K562 (cell line): ENCODE data around the gene AZU1. TPM values are rescaled to one million over a fixed set of nuclear protein-coding genes. Genes with fewer than 3 reads are reported as not detected.

Experiments
- CBFA2T3 ChIP-seq: fragments of 450-650 bp; IDR thresholded peaks from 2 replicates; pipeline ENCODE4 v1.6.1; 2017
- CCNT2 ChIP-seq: IDR thresholded peaks from 2 replicates; pipeline ENCODE4 v1.6.1; 2011; ENCODE audit warnings: borderline replicate concordance, low read depth, mild to moderate bottlenecking, moderate library complexity, mixed read lengths, low read length; ENCODE audit not compliant: insufficient read length; ENCODE audit errors: extremely low read depth
- ESRRA ChIP-seq: fragments of 450-650 bp; IDR thresholded peaks from 2 replicates; pipeline ENCODE4 v1.6.1; 2014; ENCODE audit warnings: low read depth, mild to moderate bottlenecking, moderate library complexity, borderline replicate concordance
- HDAC6 ChIP-seq: IDR thresholded peaks from 2 replicates; pipeline ENCODE4 v1.6.1; 2012; ENCODE audit warnings: low read depth, mild to moderate bottlenecking, control low read depth, inconsistent platforms, low read length, moderate library complexity
- NEUROD1 ChIP-seq: fragments of 150-350 bp; IDR thresholded peaks from 2 replicates; pipeline ENCODE4 v1.6.1; 2014; ENCODE audit warnings: borderline replicate concordance, low read length, low read depth; ENCODE audit not compliant: partially characterized antibody
- POLR2A ChIP-seq: fragments of 450-650 bp; conservative IDR thresholded peaks from 2 replicates; pipeline ENCODE4 v1.6.1; 2016
- RAD21 ChIP-seq, 2 experiments: fragments of 250-450 bp in 1 of 2; fragments of 450-650 bp in 1 of 2; sonication (Bioruptor Pico) in 1 of 2; formaldehyde crosslinking in 1 of 2; IDR thresholded peaks in 1 of 2; conservative IDR thresholded peaks in 1 of 2; 2 replicates each; pipeline versions ENCODE4 v1.4.0 to v1.8.0; 2020 to 2022; ENCODE audit warnings: mild to moderate bottlenecking in 2 of 2, moderate library complexity in 1 of 2
- RBM34 ChIP-seq: fragments of 200-400 bp; formaldehyde crosslinking; IDR thresholded peaks from 2 replicates; pipeline ENCODE4 v1.6.1; 2018; ENCODE audit warnings: low read length, borderline replicate concordance; ENCODE audit not compliant: insufficient read depth
- ZNF175 ChIP-seq: fragments of 200-800 bp; sonication (Bioruptor generic); IDR thresholded peaks from 2 replicates; pipeline ENCODE4 v1.6.1; 2016; ENCODE audit warnings: low read depth, mild to moderate bottlenecking, missing genetic modification characterization, missing compliant biosample characterization
- ZNF77 ChIP-seq: fragments of 250-450 bp; sonication (Bioruptor Pico); IDR thresholded peaks from 2 replicates; pipeline ENCODE4 v1.5.0; 2020
- polyA plus RNA-seq, 8 experiments: library from polyadenylated mRNA; depleted of rRNA in 4 of 8; stranded (reverse) in 5 of 8; unstranded in 3 of 8; fragments of >200 nt; fragmentation: Nextera tagmentation in 2 of 8; fragmentation: Illumina TruSeq in 1 of 8; extraction: Ambion mirVana in 2 of 8; extraction: Trizol in 1 of 8; gene quantifications; 2 replicates each; pipeline versions ENCODE4 v1.2.1 to v1.2.3, GENCODE V29; 2011 to 2014; ENCODE audit warnings: inconsistent platforms in 1 of 8, missing spikeins in 1 of 8
- total RNA-seq, 7 experiments: library from RNA; depleted of rRNA in 6 of 7; stranded (reverse); fragments of >200 nt in 6 of 7; fragmentation: Illumina TruSeq in 2 of 7; extraction: Trizol in 2 of 7; gene quantifications; 2 replicates each; pipeline versions ENCODE4 v1.2.1 to v1.2.3, GENCODE V29; 2011 to 2021; ENCODE audit warnings: low replicate concordance in 1 of 7
- TF ChIP-seq, protein P1 (sequence below): fragments of 250-450 bp; sonication (Bioruptor Pico); IDR thresholded peaks from 2 replicates; pipeline ENCODE4 v1.8.0; 2022; ENCODE audit warnings: moderate library complexity, mild to moderate bottlenecking, inconsistent platforms
- TF ChIP-seq, protein P2 (sequence below): fragments of 450-650 bp; IDR thresholded peaks from 2 replicates; pipeline ENCODE4 v1.6.1; 2016; ENCODE audit warnings: mild to moderate bottlenecking, moderate library complexity

The AZU1 gene
- total and polyA plus RNA-seq, 9 of the 15 experiments (the other 6 are each of a cell fraction or from before 2014, with no cell fraction given): 0.29 to 1.9 (median 0.59) TPM; not detected in 3

DNA sequence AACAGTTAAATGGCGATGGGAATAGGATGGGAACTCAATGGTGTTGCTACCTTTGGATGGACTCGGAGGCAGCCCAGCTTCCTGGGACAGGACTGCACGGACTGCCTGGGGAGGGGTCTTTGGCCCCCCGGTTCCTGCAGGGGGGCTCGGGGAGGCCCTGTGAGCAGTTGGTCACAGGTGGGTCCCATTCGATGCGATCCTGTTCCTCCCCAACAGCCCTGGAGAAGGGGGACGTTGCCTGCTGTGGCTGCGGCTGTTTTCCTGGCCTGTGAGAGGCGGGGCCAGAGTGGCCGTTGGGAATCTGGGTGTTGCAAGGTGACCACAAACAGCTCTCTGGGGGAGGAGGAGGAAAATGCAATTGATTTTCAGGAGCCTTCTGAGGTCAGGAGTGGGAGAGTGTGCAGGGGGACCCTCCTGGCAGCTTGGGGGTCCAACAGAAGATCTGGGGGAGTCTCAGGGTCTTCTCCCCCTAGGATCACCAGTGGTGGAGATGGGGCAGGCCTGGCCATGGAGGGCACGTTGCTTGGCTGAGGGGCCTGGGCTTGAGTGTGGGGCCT lies 4.0 kb upstream of the AZU1 start (continued):
- TF ChIP-seq RBM34: no peak
- no peak for TF ChIP-seq CCNT2
- peak; percentile 47 for TF ChIP-seq CBFA2T3
- TF ChIP-seq NEUROD1: peak; percentile 28
- TF ChIP-seq, protein P1, sequence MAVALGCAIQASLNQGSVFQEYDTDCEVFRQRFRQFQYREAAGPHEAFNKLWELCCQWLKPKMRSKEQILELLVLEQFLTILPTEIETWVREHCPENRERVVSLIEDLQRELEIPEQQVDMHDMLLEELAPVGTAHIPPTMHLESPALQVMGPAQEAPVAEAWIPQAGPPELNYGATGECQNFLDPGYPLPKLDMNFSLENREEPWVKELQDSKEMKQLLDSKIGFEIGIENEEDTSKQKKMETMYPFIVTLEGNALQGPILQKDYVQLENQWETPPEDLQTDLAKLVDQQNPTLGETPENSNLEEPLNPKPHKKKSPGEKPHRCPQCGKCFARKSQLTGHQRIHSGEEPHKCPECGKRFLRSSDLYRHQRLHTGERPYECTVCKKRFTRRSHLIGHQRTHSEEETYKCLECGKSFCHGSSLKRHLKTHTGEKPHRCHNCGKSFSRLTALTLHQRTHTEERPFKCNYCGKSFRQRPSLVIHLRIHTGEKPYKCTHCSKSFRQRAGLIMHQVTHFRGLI (CRISPR knock-in tag): peak; percentile 38; the same call in 1 of the 2 replicates
- peak in 1 of 2 experiments; percentile 20; a peak in 2 of 4 replicates for TF ChIP-seq RAD21 (CRISPR knock-in tag; conservative IDR thresholded peaks at IDR 0.05 in 1 of 2, IDR thresholded peaks at IDR 0.05 in 1 of 2)
- no peak for TF ChIP-seq HDAC6
- no peak for TF ChIP-seq ZNF77 (CRISPR knock-in tag)
- TF ChIP-seq ESRRA: peak; percentile 91; the same call in 1 of the 2 replicates
- TF ChIP-seq, protein P2, sequence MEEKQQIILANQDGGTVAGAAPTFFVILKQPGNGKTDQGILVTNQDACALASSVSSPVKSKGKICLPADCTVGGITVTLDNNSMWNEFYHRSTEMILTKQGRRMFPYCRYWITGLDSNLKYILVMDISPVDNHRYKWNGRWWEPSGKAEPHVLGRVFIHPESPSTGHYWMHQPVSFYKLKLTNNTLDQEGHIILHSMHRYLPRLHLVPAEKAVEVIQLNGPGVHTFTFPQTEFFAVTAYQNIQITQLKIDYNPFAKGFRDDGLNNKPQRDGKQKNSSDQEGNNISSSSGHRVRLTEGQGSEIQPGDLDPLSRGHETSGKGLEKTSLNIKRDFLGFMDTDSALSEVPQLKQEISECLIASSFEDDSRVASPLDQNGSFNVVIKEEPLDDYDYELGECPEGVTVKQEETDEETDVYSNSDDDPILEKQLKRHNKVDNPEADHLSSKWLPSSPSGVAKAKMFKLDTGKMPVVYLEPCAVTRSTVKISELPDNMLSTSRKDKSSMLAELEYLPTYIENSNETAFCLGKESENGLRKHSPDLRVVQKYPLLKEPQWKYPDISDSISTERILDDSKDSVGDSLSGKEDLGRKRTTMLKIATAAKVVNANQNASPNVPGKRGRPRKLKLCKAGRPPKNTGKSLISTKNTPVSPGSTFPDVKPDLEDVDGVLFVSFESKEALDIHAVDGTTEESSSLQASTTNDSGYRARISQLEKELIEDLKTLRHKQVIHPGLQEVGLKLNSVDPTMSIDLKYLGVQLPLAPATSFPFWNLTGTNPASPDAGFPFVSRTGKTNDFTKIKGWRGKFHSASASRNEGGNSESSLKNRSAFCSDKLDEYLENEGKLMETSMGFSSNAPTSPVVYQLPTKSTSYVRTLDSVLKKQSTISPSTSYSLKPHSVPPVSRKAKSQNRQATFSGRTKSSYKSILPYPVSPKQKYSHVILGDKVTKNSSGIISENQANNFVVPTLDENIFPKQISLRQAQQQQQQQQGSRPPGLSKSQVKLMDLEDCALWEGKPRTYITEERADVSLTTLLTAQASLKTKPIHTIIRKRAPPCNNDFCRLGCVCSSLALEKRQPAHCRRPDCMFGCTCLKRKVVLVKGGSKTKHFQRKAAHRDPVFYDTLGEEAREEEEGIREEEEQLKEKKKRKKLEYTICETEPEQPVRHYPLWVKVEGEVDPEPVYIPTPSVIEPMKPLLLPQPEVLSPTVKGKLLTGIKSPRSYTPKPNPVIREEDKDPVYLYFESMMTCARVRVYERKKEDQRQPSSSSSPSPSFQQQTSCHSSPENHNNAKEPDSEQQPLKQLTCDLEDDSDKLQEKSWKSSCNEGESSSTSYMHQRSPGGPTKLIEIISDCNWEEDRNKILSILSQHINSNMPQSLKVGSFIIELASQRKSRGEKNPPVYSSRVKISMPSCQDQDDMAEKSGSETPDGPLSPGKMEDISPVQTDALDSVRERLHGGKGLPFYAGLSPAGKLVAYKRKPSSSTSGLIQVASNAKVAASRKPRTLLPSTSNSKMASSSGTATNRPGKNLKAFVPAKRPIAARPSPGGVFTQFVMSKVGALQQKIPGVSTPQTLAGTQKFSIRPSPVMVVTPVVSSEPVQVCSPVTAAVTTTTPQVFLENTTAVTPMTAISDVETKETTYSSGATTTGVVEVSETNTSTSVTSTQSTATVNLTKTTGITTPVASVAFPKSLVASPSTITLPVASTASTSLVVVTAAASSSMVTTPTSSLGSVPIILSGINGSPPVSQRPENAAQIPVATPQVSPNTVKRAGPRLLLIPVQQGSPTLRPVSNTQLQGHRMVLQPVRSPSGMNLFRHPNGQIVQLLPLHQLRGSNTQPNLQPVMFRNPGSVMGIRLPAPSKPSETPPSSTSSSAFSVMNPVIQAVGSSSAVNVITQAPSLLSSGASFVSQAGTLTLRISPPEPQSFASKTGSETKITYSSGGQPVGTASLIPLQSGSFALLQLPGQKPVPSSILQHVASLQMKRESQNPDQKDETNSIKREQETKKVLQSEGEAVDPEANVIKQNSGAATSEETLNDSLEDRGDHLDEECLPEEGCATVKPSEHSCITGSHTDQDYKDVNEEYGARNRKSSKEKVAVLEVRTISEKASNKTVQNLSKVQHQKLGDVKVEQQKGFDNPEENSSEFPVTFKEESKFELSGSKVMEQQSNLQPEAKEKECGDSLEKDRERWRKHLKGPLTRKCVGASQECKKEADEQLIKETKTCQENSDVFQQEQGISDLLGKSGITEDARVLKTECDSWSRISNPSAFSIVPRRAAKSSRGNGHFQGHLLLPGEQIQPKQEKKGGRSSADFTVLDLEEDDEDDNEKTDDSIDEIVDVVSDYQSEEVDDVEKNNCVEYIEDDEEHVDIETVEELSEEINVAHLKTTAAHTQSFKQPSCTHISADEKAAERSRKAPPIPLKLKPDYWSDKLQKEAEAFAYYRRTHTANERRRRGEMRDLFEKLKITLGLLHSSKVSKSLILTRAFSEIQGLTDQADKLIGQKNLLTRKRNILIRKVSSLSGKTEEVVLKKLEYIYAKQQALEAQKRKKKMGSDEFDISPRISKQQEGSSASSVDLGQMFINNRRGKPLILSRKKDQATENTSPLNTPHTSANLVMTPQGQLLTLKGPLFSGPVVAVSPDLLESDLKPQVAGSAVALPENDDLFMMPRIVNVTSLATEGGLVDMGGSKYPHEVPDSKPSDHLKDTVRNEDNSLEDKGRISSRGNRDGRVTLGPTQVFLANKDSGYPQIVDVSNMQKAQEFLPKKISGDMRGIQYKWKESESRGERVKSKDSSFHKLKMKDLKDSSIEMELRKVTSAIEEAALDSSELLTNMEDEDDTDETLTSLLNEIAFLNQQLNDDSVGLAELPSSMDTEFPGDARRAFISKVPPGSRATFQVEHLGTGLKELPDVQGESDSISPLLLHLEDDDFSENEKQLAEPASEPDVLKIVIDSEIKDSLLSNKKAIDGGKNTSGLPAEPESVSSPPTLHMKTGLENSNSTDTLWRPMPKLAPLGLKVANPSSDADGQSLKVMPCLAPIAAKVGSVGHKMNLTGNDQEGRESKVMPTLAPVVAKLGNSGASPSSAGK: peak; percentile 38; the same call in 1 of the 2 replicates
- TF ChIP-seq POLR2A: peak; percentile 62; the same call in 1 of the 2 replicates
- 0 out of 2 replicates have a peak, but pooled peaks have one; percentile 29 for TF ChIP-seq ZNF175 (CRISPR knock-in tag)
